Adipocyte (in vitro differentiated cells): Measurements from ENCODE around the gene CDH23.

Experiments used
- DNase-seq: peaks from one replicate; pipeline ENCODE4 v3.0.0-alpha.2; 2015; ENCODE audit warnings: low read depth
- H3K27me3 ChIP-seq: replicated peaks from 2 replicates; pipeline ENCODE4 v1.7.0; 2013; ENCODE audit warnings: mild to moderate bottlenecking, low read length, moderate library complexity; ENCODE audit not compliant: control insufficient read depth, insufficient read depth
- H3K36me3 ChIP-seq: 2 replicates; pipeline ENCODE4 v1.7.0; 2013; ENCODE audit warnings: low read length, mild to moderate bottlenecking, moderate library complexity; ENCODE audit not compliant: control insufficient read depth, insufficient read depth, severe bottlenecking
- H3K4me1 ChIP-seq: 2 replicates; pipeline ENCODE4 v1.7.0; 2013; ENCODE audit warnings: mild to moderate bottlenecking, low read length, moderate library complexity; ENCODE audit not compliant: control insufficient read depth, insufficient read depth
- H3K4me3 ChIP-seq: 2 replicates; pipeline ENCODE4 v1.7.0; 2013; ENCODE audit warnings: mild to moderate bottlenecking, low read length, moderate library complexity
- H3K9ac ChIP-seq: 2 replicates; pipeline ENCODE4 v1.7.0; 2013; ENCODE audit warnings: mild to moderate bottlenecking, low read length, moderate library complexity
- H3K9me3 ChIP-seq: 2 replicates; pipeline ENCODE4 v1.7.0; 2013; ENCODE audit warnings: mild to moderate bottlenecking, low read length, moderate library complexity; ENCODE audit not compliant: control insufficient read depth

Gene CDH23

DNA sequence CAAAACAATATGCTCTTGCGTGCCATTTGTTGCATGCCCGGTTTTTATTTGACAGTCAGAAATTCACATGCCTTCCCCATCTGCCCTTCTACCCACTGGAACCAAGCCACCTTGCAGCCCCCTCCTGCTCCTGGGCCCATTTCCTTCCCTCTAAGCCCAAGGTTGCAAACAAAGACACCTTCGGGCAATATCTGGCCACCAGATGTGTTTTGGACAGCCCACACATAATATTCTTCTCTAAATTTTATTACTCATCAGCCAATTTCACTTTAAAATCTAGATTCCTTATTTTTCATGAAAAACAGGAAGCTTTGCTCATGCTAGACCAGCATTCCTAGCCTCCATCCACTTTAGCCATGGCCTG is 341.1 kb downstream of the CDH23 start:
- Histone ChIP-seq H3K27me3 (no peaks in the 10 kb centered on the region), H3K9me3 (peaks cover 6% of the 10 kb centered on the region), H3K4me3 (no peak overlapping the region), H3K36me3 (no peaks in the 10 kb centered on the region), H3K4me1 (peaks cover 13% of the 10 kb centered on the region), H3K9ac (no peak overlapping the region)
- no peak for DNase-seq

DNA sequence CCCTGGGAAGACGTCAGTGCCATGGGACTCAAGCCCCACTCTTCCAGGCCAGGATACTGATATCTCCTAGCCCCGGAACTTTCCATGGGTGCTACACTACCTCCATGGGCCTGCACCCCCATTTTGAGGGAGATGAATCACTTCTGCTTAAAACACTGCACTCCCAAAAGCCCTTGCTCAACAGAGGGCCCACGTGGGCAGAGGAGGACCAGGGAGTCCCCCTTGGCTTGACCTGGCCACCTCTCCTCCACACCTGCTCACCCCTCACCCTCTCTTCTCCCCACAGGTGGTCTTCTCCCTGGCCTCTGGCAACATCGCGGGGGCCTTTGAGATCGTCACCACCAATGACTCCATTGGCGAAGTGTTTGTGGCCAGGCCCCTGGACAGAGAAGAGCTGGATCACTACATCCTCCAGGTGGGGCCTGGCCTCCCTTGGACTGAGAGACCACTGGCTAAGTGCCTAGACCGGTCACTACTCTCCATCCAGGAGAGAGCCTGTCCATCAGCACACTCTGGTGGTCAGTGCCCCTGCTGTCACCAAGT is 342.7 kb downstream of the CDH23 start:
- H3K9ac ChIP-seq: no peak overlapping the region
- H3K36me3 ChIP-seq: no peaks in the 10 kb centered on the region
- H3K27me3 ChIP-seq: no peaks in the 10 kb centered on the region
- DNase-seq: no peak
- peaks cover 13% of the 10 kb centered on the region for H3K4me1 ChIP-seq
- H3K9me3 ChIP-seq: peaks cover 9% of the 10 kb centered on the region
- no peak overlapping the region for H3K4me3 ChIP-seq

DNA sequence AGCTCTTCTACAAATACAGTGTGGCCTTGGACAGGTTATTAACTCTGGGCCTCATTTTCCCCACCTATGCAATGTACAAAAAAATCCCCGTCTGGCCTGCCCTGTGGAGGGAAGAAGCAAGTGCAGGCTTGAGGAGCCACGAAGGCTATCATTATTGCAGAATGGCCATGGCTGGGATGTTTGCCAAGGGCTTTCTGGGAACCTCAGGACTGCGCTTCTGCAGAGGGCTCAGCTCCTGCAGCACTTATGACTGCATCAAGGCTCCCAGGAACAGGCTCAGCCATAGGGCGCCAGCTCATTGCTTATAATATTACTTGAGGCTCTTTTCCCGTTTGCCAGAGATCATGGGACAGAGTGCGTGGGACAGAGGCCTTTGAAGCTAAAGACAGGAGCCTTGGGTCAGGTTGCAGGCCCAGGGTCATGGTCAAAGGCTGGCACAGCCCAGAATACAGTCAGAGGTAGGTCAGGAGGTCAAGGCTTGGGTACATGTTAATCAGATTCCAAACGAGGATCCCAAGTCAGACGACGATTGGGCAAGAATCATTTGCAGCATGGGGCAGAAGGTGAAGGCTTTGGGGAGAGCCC is 343.4 kb downstream of the CDH23 start:
- DNase-seq: peak; percentile 19
- Histone ChIP-seq H3K36me3 (no peaks in the 10 kb centered on the region), H3K4me3 (no peak overlapping the region), H3K9me3 (peaks cover 9% of the 10 kb centered on the region), H3K9ac (no peak overlapping the region), H3K27me3 (no peaks in the 10 kb centered on the region), H3K4me1 (peaks cover 13% of the 10 kb centered on the region)

DNA sequence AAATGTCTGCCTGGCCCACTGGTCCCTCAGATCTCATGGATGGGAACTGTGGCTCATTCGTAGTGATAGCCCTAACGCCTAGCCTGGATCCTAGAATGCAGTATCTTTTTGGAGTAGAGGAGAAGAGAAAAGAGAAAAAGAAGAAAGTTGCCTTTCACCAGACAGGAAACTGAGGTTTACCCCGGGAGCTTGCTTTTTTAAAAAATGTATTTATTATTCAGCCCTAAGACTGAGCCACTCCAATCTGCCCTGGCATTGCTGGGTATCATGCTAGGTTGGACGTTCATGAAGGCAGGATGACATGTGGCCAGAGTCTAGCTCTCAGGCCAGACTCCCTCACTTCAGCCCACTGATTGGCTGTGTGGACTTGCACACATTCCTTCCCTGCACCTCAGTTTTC is 344.3 kb downstream of the CDH23 start:
- H3K27me3 ChIP-seq: no peaks in the 10 kb centered on the region
- peaks cover 13% of the 10 kb centered on the region for H3K4me1 ChIP-seq
- no peaks in the 10 kb centered on the region for H3K36me3 ChIP-seq
- no peak overlapping the region for H3K4me3 ChIP-seq
- DNase-seq: no peak
- peaks cover 9% of the 10 kb centered on the region for H3K9me3 ChIP-seq
- no peak overlapping the region for H3K9ac ChIP-seq

DNA sequence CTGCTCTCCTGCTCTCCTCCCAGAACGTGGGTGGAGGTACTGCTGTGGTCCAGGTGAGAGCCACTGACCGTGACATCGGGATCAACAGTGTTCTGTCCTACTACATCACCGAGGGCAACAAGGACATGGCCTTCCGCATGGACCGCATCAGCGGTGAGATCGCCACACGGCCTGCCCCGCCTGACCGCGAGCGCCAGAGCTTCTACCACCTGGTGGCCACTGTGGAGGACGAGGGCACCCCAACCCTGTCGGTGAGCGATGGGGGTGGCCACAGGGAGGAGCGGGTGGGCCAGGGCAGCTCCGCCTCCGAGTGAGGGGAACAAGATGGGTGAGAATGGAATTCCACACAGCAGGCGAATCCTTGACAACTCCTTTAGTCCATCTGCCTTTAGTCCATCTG is 345.0 kb downstream of the CDH23 start:
- H3K4me3 ChIP-seq: no peak overlapping the region
- H3K9me3 ChIP-seq: peaks cover 9% of the 10 kb centered on the region
- no peaks in the 10 kb centered on the region for H3K36me3 ChIP-seq
- no peaks in the 10 kb centered on the region for H3K27me3 ChIP-seq
- H3K4me1 ChIP-seq: peaks cover 17% of the 10 kb centered on the region
- no peak for DNase-seq
- no peak overlapping the region for H3K9ac ChIP-seq

DNA sequence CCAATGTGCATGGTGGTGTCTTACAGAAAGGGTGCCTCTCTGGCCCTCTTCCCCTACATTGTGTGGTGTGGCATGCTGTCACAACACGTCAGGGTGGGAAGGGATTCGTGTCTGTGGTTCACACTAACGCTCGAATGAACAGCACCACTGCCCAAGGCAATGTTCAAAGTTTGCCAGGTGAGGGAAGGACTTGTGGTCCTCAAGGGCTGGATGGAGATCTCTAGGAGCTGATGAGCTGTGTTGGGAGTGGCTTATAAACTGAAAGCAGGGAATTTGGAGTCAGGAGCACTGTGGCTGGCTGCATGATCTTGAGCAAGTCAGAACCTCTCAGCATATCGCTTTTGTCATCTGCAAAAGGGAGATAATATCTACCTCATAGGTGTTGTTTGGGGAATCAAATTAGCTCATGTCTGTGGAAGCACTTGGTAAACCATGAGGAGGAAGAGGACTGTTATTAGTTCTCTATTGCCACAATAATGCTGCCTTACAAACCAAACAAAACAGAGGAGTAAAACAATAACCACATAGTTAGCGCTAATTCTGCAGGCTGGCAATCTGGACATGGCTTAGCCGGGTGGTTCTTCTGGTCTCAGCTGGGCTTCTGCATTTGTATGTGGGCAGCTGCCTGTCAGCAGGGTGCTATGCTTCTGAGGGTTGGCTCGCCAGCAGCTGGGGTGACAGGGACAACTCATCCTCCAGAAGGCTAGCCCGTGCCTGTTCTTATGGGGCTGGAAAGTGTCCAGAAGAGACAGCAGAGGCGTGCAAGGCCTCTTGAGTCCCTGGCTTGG is 345.8 kb downstream of the CDH23 start:
- H3K9me3 ChIP-seq: peaks cover 9% of the 10 kb centered on the region
- peaks cover 25% of the 10 kb centered on the region for H3K4me1 ChIP-seq
- H3K27me3 ChIP-seq: no peaks in the 10 kb centered on the region
- H3K9ac ChIP-seq: no peak overlapping the region
- H3K36me3 ChIP-seq: no peaks in the 10 kb centered on the region
- no peak overlapping the region for H3K4me3 ChIP-seq
- no peak for DNase-seq

DNA sequence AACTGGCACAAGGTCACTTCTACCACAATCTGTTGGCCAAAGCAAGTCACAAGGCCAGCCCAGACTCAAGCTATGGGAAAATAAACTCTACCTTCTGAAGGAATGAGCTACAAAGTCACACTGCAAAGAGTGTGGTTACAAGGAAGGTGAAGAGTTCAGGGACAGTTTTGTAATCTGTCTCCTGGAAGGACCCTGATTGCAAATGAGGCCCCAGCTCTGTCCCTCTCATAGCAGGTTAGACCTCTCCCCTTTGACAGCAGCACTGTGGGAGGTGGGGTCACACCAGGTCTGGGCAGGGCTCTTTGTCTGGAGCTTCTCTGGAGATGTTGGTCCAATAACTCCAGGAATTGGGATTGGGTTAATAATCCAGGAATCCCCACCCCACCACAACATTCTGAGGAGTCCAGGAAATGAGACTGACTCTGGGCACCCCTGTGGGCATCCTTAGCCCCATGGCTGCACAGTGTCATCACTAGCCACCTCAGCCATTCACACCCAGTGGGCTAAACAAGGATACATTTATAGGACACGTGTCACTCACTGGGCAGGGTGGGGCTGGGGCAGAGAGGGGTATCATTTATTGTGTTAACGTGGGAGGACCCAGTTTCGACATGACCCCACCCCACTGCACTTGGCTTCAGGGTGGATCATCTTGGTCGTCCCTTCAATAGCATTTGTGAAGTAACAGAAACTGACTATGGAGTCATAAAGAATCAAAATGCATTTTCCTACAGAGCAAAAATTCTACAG is 346.5 kb downstream of the CDH23 start:
- Histone ChIP-seq H3K27me3 (no peaks in the 10 kb centered on the region), H3K9me3 (peaks cover 9% of the 10 kb centered on the region), H3K36me3 (no peaks in the 10 kb centered on the region), H3K9ac (no peak overlapping the region), H3K4me1 (peaks cover 32% of the 10 kb centered on the region), H3K4me3 (no peak overlapping the region)
- DNase-seq: no peak

DNA sequence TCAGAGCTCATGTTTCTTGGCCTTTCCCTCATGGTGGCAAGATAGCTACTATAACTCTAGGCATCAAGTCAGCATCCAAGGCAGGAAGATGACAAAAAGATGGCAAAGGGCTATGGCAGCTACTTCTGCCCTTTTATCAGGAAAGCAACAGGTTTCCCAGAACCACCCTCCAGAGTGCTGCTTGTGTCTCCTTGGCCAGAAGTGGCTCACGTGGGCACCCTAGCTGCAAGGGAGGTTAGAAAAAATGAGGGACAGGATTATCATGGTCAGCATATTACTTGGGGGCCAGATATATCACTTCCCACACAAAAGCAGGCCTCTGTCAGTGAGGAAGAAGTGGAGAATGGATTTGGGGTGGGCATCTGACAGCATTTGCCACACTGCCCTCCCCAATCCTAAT is 347.1 kb downstream of the CDH23 start:
- Histone ChIP-seq H3K9me3 (peaks cover 9% of the 10 kb centered on the region), H3K27me3 (no peaks in the 10 kb centered on the region), H3K36me3 (no peaks in the 10 kb centered on the region), H3K4me1 (peaks cover 39% of the 10 kb centered on the region), H3K4me3 (no peak overlapping the region), H3K9ac (no peak overlapping the region)
- DNase-seq: no peak

DNA sequence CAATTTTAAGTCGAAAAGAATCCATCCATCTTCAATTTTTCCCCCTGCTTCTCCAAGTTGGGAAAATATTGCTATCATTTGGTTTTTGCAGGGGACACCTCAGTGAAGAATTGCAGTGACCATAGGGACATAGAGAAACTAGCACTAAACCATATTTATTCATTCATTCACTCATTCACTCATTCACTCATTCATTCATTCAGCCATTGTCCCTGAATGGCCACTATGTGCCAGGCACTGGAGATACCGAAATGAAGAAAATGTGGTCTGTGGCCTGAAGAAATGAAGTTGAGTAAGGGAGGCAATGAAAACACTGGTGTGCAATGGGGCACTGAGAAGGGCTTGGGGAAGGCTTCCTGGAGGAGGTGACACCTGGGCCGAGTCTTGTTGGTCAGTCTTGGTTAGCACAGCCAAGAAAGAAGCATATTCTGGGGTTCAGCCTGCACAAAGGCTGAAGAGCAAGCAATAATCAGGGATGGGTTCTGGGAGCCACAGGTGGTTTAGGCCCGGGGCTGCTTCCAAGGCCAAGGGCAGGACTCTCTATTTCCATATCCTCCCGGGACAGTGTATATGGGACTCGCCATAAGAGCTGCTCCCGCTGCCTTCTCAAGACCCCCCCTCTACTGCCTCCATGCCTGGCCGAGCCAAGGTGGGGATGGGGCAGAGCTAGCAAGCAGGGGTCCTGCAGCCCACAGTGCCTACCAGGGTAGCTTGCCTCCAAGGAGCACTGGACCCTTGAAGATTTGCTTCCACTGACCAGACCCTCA is 348.4 kb downstream of the CDH23 start:
- Histone ChIP-seq H3K9me3 (peaks cover 9% of the 10 kb centered on the region), H3K36me3 (no peaks in the 10 kb centered on the region), H3K4me1 (peaks cover 38% of the 10 kb centered on the region), H3K4me3 (no peak overlapping the region), H3K9ac (no peak overlapping the region), H3K27me3 (no peaks in the 10 kb centered on the region)
- DNase-seq: no peak

DNA sequence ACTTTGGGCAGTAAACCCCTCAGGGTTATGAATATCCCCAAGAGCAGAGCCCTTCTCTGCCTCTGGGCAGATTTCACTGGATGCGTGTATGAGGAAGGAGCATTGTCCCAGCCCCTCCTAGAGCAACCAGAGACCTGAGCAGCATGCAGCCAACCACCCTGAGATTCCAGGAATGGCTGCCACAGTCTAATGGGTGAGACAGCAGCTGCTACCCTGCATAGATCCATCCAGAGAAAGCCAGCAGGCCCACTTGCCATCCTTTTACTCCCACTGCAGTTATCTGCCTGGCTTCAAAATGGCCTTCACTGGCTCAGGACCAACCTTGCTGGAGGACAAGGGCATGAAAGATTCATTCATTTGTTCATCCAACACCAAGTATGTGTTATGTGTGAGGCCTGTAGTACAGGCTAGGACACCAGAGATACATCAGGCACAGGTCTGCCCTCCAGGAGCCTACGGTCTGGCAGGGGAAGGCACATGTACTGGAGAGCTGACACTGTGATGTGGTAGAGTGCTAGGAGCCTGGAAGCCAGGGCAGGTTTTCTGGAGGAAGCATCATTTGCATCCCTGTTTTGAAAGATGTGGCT is 349.0 kb downstream of the CDH23 start:
- no peak for DNase-seq
- Histone ChIP-seq H3K9me3 (peaks cover 9% of the 10 kb centered on the region), H3K36me3 (peaks cover 6% of the 10 kb centered on the region), H3K9ac (no peak overlapping the region), H3K4me1 (peaks cover 31% of the 10 kb centered on the region), H3K4me3 (no peak overlapping the region), H3K27me3 (no peaks in the 10 kb centered on the region)
